OCI-LY3 (cell line): Measurements from ENCODE around the gene HILPDA.
"Not testable (repeated sequence)": the region's sequence is repeated elsewhere in the genome, so short reads cannot be mapped to it uniquely, and the experiment has no call there.

ENCODE experiments used
- H2AFZ ChIP-seq: fragments of 200-600, 300-600 bp; shearing (Covaris generic); 2 replicates; pipeline ENCODE4 v1.6.0; 2014; ENCODE audit warnings: antibody characterized with exemption, low read depth, low read length
- H3K27ac ChIP-seq: fragments of 200-600, 300-600 bp; sonication (generic); 2 replicates; pipeline ENCODE4 v1.5.1; 2014; ENCODE audit warnings: mild to moderate bottlenecking, low read length, moderate library complexity, mixed read lengths
- H3K27me3 ChIP-seq: fragments of 200-600, 300-600 bp; sonication (generic); 2 replicates; pipeline ENCODE4 v1.6.1; 2014; ENCODE audit warnings: low read depth, low read length, mixed read lengths
- H3K36me3 ChIP-seq: fragments of 200-600, 300-600 bp; sonication (generic); replicated peaks from 2 replicates; pipeline ENCODE3; 2014; ENCODE audit warnings: low read depth, low read length, mixed read lengths
- H3K4me1 ChIP-seq: fragments of 300-600, 200-600 bp; sonication (generic); 2 replicates; pipeline ENCODE4 v1.6.1; 2014; ENCODE audit warnings: low read length, mixed read lengths
- H3K4me2 ChIP-seq: fragments of 200-600, 300-600 bp; sonication (generic); 2 replicates; pipeline ENCODE4 v1.6.1; 2014; ENCODE audit warnings: low read length, mixed read lengths
- H3K4me3 ChIP-seq: fragments of 300-600, 200-600 bp; sonication (generic); 2 replicates; pipeline ENCODE4 v1.5.1; 2014; ENCODE audit warnings: antibody characterized with exemption, mild to moderate bottlenecking, low read length, moderate library complexity
- H3K79me2 ChIP-seq: fragments of 300-600, 200-600 bp; shearing (Covaris generic); 2 replicates; pipeline ENCODE4 v1.6.1; 2014; ENCODE audit warnings: mild to moderate bottlenecking, low read length, mixed read lengths
- H3K9ac ChIP-seq: fragments of 300-600, 200-600 bp; shearing (Covaris generic); 2 replicates; pipeline ENCODE4 v1.6.0; 2014; ENCODE audit warnings: mild to moderate bottlenecking, low read length, moderate library complexity
- H3K9me3 ChIP-seq: fragments of 200-600, 300-600 bp; shearing (Covaris generic); 2 replicates; pipeline ENCODE4 v1.6.1; 2014; ENCODE audit warnings: low read length, mixed read lengths; ENCODE audit not compliant: insufficient read depth
- H4K20me1 ChIP-seq: fragments of 200-600, 300-600 bp; sonication (generic); 2 replicates; pipeline ENCODE4 v1.6.1; 2016; ENCODE audit warnings: low read length, mixed read lengths; ENCODE audit not compliant: insufficient read depth
- CTCF ChIP-seq: fragments of 200-600, 300-600 bp; sonication (generic); IDR thresholded peaks from 2 replicates; pipeline ENCODE4 v1.5.1; 2014; ENCODE audit warnings: antibody characterized with exemption, low read length, low read depth
- EZH2phosphoT487 ChIP-seq: fragments of 200-600 bp; shearing (Covaris generic); IDR thresholded peaks from 2 replicates; pipeline ENCODE4 v1.6.1; 2018; ENCODE audit warnings: antibody characterized with exemption, mixed run types, low read depth

HILPDA gene

GRCh38 chr7:128452552-128452951 is 3.1 kb upstream of the HILPDA start:
- no peak for TF ChIP-seq CTCF
- TF ChIP-seq EZH2phosphoT487: no peak
- Histone ChIP-seq H3K4me2 (no peak overlapping the region), H3K4me3 (no peak overlapping the region), H3K9ac (no peak overlapping the region), H4K20me1 (peaks cover 9% of the 10 kb centered on the region), H3K4me1 (peaks cover 46% of the 10 kb centered on the region), H3K27ac (no peak overlapping the region), H3K27me3 (no peaks in the 10 kb centered on the region), H3K36me3 (peaks cover 17% of the 10 kb centered on the region), H3K79me2 (peaks cover 19% of the 10 kb centered on the region), H3K9me3 (no peaks in the 10 kb centered on the region), H2AFZ (no peak overlapping the region)

GRCh38 chr7:128453836-128454804 is 1.6 kb upstream of the HILPDA start:
- Histone ChIP-seq H4K20me1 (peaks cover 24% of the 10 kb centered on the region), H3K4me1 (peaks cover 61% of the 10 kb centered on the region), H3K27ac (peak overlapping the region; percentile 98), H3K27me3 (no peaks in the 10 kb centered on the region), H3K79me2 (peaks cover 35% of the 10 kb centered on the region), H3K4me2 (peak overlapping the region; percentile 86), H2AFZ (no peak overlapping the region), H3K36me3 (peaks cover 32% of the 10 kb centered on the region), H3K4me3 (no peak overlapping the region), H3K9me3 (no peaks in the 10 kb centered on the region), H3K9ac (peak overlapping the region; percentile 83; the same call in 1 of the 2 replicates)
- TF ChIP-seq CTCF: no peak
- TF ChIP-seq EZH2phosphoT487: no peak

- H3K9ac ChIP-seq: peak overlapping the region; percentile 83
- H3K27ac ChIP-seq: peak overlapping the region; percentile 98
- H3K79me2 ChIP-seq: peaks cover 44% of the 10 kb centered on the region
- no peaks in the 10 kb centered on the region for H3K27me3 ChIP-seq
- TF ChIP-seq EZH2phosphoT487: no peak
- no peak for TF ChIP-seq CTCF
- H3K4me3 ChIP-seq: peak overlapping the region; percentile 74
- H3K4me2 ChIP-seq: peak overlapping the region; percentile 86
- H3K4me1 ChIP-seq: peaks cover 69% of the 10 kb centered on the region
- H4K20me1 ChIP-seq: peaks cover 31% of the 10 kb centered on the region
- H2AFZ ChIP-seq: 0 out of 2 replicates have a peak overlapping the region, but pooled peaks have one; percentile 40
- peaks cover 32% of the 10 kb centered on the region for H3K36me3 ChIP-seq
- no peaks in the 10 kb centered on the region for H3K9me3 ChIP-seq
Measured at GRCh38 chr7:128454808-128455542, 703 bp upstream of the HILPDA start.

GRCh38 chr7:128456255-128456725 is 612 bp downstream of the HILPDA start:
- Histone ChIP-seq H3K27me3 (no peaks in the 10 kb centered on the region), H3K4me3 (peak overlapping the region; percentile 96), H2AFZ (no peak overlapping the region), H3K27ac (peak overlapping the region; percentile 87), H4K20me1 (peaks cover 39% of the 10 kb centered on the region), H3K4me1 (peaks cover 69% of the 10 kb centered on the region), H3K36me3 (peaks cover 32% of the 10 kb centered on the region), H3K9ac (peak overlapping the region; percentile 98), H3K4me2 (peak overlapping the region; percentile 99), H3K9me3 (no peaks in the 10 kb centered on the region), H3K79me2 (peaks cover 54% of the 10 kb centered on the region)
- no peak for TF ChIP-seq EZH2phosphoT487
- TF ChIP-seq CTCF: no peak

- Histone ChIP-seq H3K4me1 (peaks cover 59% of the 10 kb centered on the region), H3K36me3 (peaks cover 32% of the 10 kb centered on the region), H3K27ac (peak overlapping the region; percentile 87), H4K20me1 (peaks cover 48% of the 10 kb centered on the region), H3K79me2 (peaks cover 61% of the 10 kb centered on the region), H3K4me2 (peak overlapping the region; percentile 99), H3K9ac (peak overlapping the region; percentile 98), H3K4me3 (peak overlapping the region; percentile 96)
- H3K27me3 ChIP-seq, H2AFZ ChIP-seq, H3K9me3 ChIP-seq: not testable (repeated sequence)
Measured at GRCh38 chr7:128457385-128457784, 1.7 kb downstream of the HILPDA start.
